HepG2 (cell line): Measurements from ENCODE around the gene RAB6A. TPM values are rescaled to one million over a fixed set of nuclear protein-coding genes. Genes with fewer than 3 reads are reported as not detected.

ENCODE experiments used
- ARHGAP35 ChIP-seq: sonication (generic); formaldehyde crosslinking; IDR thresholded peaks from 2 replicates; pipeline ENCODE4 v1.9.0; 2022; ENCODE audit warnings: mild to moderate bottlenecking, inconsistent platforms, moderate library complexity, missing genetic modification reagents, borderline replicate concordance
- ELF4 ChIP-seq: sonication (generic); formaldehyde crosslinking; IDR thresholded peaks from 2 replicates; pipeline ENCODE4 v1.5.0; 2020; ENCODE audit warnings: missing genetic modification reagents, mild to moderate bottlenecking, moderate library complexity, borderline replicate concordance
- FOSL2 ChIP-seq: sonication (generic); formaldehyde crosslinking; IDR thresholded peaks from 2 replicates; pipeline ENCODE4 v1.4.0; 2020; ENCODE audit warnings: missing genetic modification reagents
- GABPA ChIP-seq, 2 experiments: IDR thresholded peaks; 2 replicates each; pipeline ENCODE4 v1.6.1; 2011 to 2016; ENCODE audit warnings: low read depth in 2 of 2, low read length in 1 of 2, missing biosample characterization in 1 of 2, missing genetic modification characterization in 1 of 2
- HDAC1 ChIP-seq: sonication (generic); formaldehyde crosslinking; IDR thresholded peaks from 2 replicates; pipeline ENCODE4 v1.5.1; 2020; ENCODE audit warnings: mild to moderate bottlenecking, missing genetic modification reagents
- MYNN ChIP-seq: sonication (generic); formaldehyde crosslinking; IDR thresholded peaks from 2 replicates; pipeline ENCODE4 v1.4.0; 2020; ENCODE audit warnings: mild to moderate bottlenecking, low read depth, missing genetic modification reagents
- NCOR1 ChIP-seq: fragments of 200-600 bp; sonication (generic); IDR thresholded peaks from 2 replicates; pipeline ENCODE4 v1.7.0; 2017; ENCODE audit warnings: antibody characterized with exemption, low read length, borderline replicate concordance
- NFYC ChIP-seq: IDR thresholded peaks from 2 replicates; pipeline ENCODE4 v1.6.1; 2016; ENCODE audit warnings: missing genetic modification reagents, missing compliant biosample characterization
- RAD21 ChIP-seq: fragments of 450-650 bp; formaldehyde crosslinking; IDR thresholded peaks from 2 replicates; pipeline ENCODE4 v1.5.0; 2020; ENCODE audit warnings: mild to moderate bottlenecking
- SATB2 ChIP-seq: sonication (generic); formaldehyde crosslinking; IDR thresholded peaks from 2 replicates; pipeline ENCODE4 v1.5.0; 2020; ENCODE audit warnings: missing genetic modification reagents
- SMAD9 ChIP-seq: sonication (generic); formaldehyde crosslinking; IDR thresholded peaks from 2 replicates; pipeline ENCODE4 v1.5.1; 2020; ENCODE audit warnings: mild to moderate bottlenecking, missing genetic modification reagents
- SMARCE1 ChIP-seq: fragments of 450-650 bp; IDR thresholded peaks from 2 replicates; pipeline ENCODE4 v1.6.1; 2017; ENCODE audit warnings: borderline replicate concordance
- ZBTB7A ChIP-seq: sonication (generic); formaldehyde crosslinking; IDR thresholded peaks from 2 replicates; pipeline ENCODE4 v1.8.0; 2022; ENCODE audit warnings: mild to moderate bottlenecking, missing genetic modification reagents
- ZNF207 ChIP-seq: fragments of 450-650 bp; IDR thresholded peaks from 2 replicates; pipeline ENCODE4 v1.6.1; 2016; ENCODE audit warnings: antibody characterized with exemption, borderline replicate concordance
- ZNF260 ChIP-seq: sonication (generic); formaldehyde crosslinking; IDR thresholded peaks from 2 replicates; pipeline ENCODE4 v1.4.0; 2020; ENCODE audit warnings: missing genetic modification reagents, low read depth, mild to moderate bottlenecking, borderline replicate concordance
- ZNF343 ChIP-seq: sonication (generic); formaldehyde crosslinking; IDR thresholded peaks from 2 replicates; pipeline ENCODE4 v1.4.0; 2020; ENCODE audit warnings: mild to moderate bottlenecking, missing genetic modification reagents
- ZNF382 ChIP-seq: sonication (generic); formaldehyde crosslinking; IDR thresholded peaks from 2 replicates; pipeline ENCODE4 v1.5.0; 2020; ENCODE audit warnings: missing genetic modification reagents, mild to moderate bottlenecking, borderline replicate concordance
- ZNF530 ChIP-seq: sonication (generic); formaldehyde crosslinking; IDR thresholded peaks from 2 replicates; pipeline ENCODE4 v1.5.0; 2020; ENCODE audit warnings: low read depth, mild to moderate bottlenecking, missing genetic modification reagents
- ZNF546 ChIP-seq: sonication (generic); formaldehyde crosslinking; conservative IDR thresholded peaks from 2 replicates; pipeline ENCODE4 v1.8.1; 2023; ENCODE audit warnings: mild to moderate bottlenecking, missing genetic modification reagents
- ZNF549 ChIP-seq: sonication (generic); formaldehyde crosslinking; IDR thresholded peaks from 2 replicates; pipeline ENCODE4 v1.5.0; 2020; ENCODE audit warnings: missing genetic modification reagents
- ZNF589 ChIP-seq: sonication (generic); formaldehyde crosslinking; conservative IDR thresholded peaks from 2 replicates; pipeline ENCODE4 v1.8.0; 2022; ENCODE audit warnings: mild to moderate bottlenecking, moderate library complexity, missing genetic modification reagents
- polyA plus RNA-seq, 8 experiments: library from polyadenylated mRNA; depleted of rRNA in 3 of 8; stranded (reverse) in 7 of 8; unstranded in 1 of 8; fragments of >200 nt; fragmentation: Illumina TruSeq in 4 of 8; extraction: Trizol in 4 of 8; gene quantifications; 2 replicates each; pipeline versions ENCODE4 v1.2.1 to v1.2.3, GENCODE V29; 2011 to 2016; ENCODE audit warnings: low read depth in 4 of 8, missing spikeins in 1 of 8, mixed read lengths in 1 of 8; ENCODE audit not compliant: insufficient read depth in 1 of 8
- total RNA-seq, 5 experiments: library from RNA; depleted of rRNA; stranded (reverse); fragments of >200 nt; fragmentation: Illumina TruSeq; extraction: Trizol; gene quantifications; 2 replicates each; pipeline ENCODE4 v1.2.3, GENCODE V29; 2016; ENCODE audit warnings: low read depth in 1 of 5
- TF ChIP-seq, protein P1 (sequence below): fragments of 450-650 bp; IDR thresholded peaks from 2 replicates; pipeline ENCODE4 v1.6.1; 2017
- TF ChIP-seq, protein P2 (sequence below): sonication (generic); formaldehyde crosslinking; IDR thresholded peaks from 2 replicates; pipeline ENCODE4 v1.4.0; 2020; ENCODE audit warnings: mild to moderate bottlenecking, missing genetic modification reagents
- TF ChIP-seq, protein P3 (sequence below): sonication (generic); formaldehyde crosslinking; IDR thresholded peaks from 2 replicates; pipeline ENCODE4 v1.4.0; 2020; ENCODE audit warnings: missing genetic modification reagents, borderline replicate concordance
- TF ChIP-seq, protein P4 (sequence below): sonication (generic); formaldehyde crosslinking; conservative IDR thresholded peaks from 2 replicates; pipeline ENCODE4 v1.8.0; 2022; ENCODE audit warnings: low read depth, missing genetic modification reagents

Gene RAB6A
- total and polyA plus RNA-seq, 2 of the 13 experiments (the other 11 are each of a cell fraction or from before 2014, with no cell fraction given) = 74.3 to 121 TPM

DNA sequence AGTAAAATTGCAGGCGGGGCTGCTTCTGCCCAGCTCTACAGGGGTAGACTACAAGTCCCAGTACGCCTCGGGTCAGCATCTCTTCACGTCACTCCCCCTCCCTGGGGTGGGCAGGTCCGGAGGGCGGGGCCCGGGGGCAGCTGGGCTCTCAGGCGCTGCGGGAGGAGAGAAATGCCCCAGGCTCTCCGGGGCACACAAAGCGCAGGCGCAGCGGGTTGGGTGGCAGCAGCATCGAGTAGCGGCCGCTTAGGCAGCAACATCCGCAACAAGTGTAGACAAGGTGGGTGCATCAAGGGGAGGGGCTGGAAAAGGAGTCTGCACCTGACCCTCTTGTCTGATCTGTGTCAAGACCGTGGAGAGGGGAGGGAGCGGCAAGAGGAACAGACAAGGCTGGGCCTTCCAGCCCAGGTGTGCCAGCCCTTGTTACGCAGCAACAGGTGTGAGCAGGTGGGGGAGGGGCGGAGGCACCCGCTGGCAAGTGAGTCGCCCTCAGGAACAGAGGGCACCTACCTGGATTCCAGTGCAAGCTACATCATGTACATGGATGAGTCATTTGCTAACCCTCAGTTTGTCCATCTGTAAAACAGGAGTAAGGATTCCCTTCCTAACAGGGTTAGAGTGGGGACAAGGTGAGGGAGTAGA lies 113.3 kb downstream of the RAB6A start (continued):
- TF ChIP-seq SMARCE1 (no peak), RAD21 (CRISPR knock-in tag) (peak; percentile 16; the same call in 1 of the 2 replicates), ZNF260 (CRISPR knock-in tag) (no peak), GABPA (IDR thresholded peaks at IDR 0.05; ENCODE audit: low read depth, low read length) (no peak), GABPA (CRISPR knock-in tag; IDR thresholded peaks at IDR 0.05; ENCODE audit: low read depth) (peak; percentile 61), ARHGAP35 (CRISPR knock-in tag) (no peak), ZNF546 (CRISPR knock-in tag) (no peak), ZNF530 (CRISPR knock-in tag) (no peak), ZNF343 (CRISPR knock-in tag) (no peak), SMAD9 (CRISPR knock-in tag) (peak; percentile 29; the same call in 1 of the 2 replicates), ELF4 (no peak), ZNF207 (no peak), ZNF382 (no peak), FOSL2 (CRISPR knock-in tag) (peak; percentile 62; the same call in 1 of the 2 replicates), ZBTB7A (no peak; the same call in 1 of the 2 replicates), NFYC (CRISPR knock-in tag) (peak; percentile 21; the same call in 1 of the 2 replicates), ZNF549 (CRISPR knock-in tag) (no peak), ZNF589 (CRISPR knock-in tag) (no peak), MYNN (no peak), HDAC1 (peak; percentile 59; the same call in 1 of the 2 replicates), SATB2 (CRISPR knock-in tag) (no peak), NCOR1 (no peak)
- TF ChIP-seq, protein P1, sequence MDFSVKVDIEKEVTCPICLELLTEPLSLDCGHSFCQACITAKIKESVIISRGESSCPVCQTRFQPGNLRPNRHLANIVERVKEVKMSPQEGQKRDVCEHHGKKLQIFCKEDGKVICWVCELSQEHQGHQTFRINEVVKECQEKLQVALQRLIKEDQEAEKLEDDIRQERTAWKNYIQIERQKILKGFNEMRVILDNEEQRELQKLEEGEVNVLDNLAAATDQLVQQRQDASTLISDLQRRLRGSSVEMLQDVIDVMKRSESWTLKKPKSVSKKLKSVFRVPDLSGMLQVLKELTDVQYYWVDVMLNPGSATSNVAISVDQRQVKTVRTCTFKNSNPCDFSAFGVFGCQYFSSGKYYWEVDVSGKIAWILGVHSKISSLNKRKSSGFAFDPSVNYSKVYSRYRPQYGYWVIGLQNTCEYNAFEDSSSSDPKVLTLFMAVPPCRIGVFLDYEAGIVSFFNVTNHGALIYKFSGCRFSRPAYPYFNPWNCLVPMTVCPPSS = no peak
- TF ChIP-seq, protein P2, sequence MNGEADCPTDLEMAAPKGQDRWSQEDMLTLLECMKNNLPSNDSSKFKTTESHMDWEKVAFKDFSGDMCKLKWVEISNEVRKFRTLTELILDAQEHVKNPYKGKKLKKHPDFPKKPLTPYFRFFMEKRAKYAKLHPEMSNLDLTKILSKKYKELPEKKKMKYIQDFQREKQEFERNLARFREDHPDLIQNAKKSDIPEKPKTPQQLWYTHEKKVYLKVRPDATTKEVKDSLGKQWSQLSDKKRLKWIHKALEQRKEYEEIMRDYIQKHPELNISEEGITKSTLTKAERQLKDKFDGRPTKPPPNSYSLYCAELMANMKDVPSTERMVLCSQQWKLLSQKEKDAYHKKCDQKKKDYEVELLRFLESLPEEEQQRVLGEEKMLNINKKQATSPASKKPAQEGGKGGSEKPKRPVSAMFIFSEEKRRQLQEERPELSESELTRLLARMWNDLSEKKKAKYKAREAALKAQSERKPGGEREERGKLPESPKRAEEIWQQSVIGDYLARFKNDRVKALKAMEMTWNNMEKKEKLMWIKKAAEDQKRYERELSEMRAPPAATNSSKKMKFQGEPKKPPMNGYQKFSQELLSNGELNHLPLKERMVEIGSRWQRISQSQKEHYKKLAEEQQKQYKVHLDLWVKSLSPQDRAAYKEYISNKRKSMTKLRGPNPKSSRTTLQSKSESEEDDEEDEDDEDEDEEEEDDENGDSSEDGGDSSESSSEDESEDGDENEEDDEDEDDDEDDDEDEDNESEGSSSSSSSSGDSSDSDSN (CRISPR knock-in tag) = peak; percentile 40
- TF ChIP-seq, protein P3, sequence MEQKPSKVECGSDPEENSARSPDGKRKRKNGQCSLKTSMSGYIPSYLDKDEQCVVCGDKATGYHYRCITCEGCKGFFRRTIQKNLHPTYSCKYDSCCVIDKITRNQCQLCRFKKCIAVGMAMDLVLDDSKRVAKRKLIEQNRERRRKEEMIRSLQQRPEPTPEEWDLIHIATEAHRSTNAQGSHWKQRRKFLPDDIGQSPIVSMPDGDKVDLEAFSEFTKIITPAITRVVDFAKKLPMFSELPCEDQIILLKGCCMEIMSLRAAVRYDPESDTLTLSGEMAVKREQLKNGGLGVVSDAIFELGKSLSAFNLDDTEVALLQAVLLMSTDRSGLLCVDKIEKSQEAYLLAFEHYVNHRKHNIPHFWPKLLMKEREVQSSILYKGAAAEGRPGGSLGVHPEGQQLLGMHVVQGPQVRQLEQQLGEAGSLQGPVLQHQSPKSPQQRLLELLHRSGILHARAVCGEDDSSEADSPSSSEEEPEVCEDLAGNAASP (CRISPR knock-in tag) = 0 out of 2 replicates have a peak, but pooled peaks have one; percentile 17
- TF ChIP-seq, protein P4, sequence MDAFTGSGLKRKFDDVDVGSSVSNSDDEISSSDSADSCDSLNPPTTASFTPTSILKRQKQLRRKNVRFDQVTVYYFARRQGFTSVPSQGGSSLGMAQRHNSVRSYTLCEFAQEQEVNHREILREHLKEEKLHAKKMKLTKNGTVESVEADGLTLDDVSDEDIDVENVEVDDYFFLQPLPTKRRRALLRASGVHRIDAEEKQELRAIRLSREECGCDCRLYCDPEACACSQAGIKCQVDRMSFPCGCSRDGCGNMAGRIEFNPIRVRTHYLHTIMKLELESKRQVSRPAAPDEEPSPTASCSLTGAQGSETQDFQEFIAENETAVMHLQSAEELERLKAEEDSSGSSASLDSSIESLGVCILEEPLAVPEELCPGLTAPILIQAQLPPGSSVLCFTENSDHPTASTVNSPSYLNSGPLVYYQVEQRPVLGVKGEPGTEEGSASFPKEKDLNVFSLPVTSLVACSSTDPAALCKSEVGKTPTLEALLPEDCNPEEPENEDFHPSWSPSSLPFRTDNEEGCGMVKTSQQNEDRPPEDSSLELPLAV = no peak
